Fibroblast of mammary gland (primary cell): ENCODE results near the gene LBH.

Experiments used
- DNase-seq: peaks from one replicate; pipeline ENCODE4 v3.0.0-alpha.2; 2010; ENCODE audit warnings: low read depth
- H3K4me3 ChIP-seq: 2 replicates; pipeline ENCODE4 v1.5.1; 2011; ENCODE audit warnings: low read depth, mild to moderate bottlenecking, low read length, moderate library complexity; ENCODE audit not compliant: control insufficient read depth
- TF ChIP-seq, protein P1 (sequence below): conservative IDR thresholded peaks from 2 replicates; pipeline ENCODE4 v1.5.1; 2011; ENCODE audit warnings: low read depth, low read length, inconsistent platforms; ENCODE audit not compliant: control insufficient read depth, insufficient read depth

LBH gene

DNA sequence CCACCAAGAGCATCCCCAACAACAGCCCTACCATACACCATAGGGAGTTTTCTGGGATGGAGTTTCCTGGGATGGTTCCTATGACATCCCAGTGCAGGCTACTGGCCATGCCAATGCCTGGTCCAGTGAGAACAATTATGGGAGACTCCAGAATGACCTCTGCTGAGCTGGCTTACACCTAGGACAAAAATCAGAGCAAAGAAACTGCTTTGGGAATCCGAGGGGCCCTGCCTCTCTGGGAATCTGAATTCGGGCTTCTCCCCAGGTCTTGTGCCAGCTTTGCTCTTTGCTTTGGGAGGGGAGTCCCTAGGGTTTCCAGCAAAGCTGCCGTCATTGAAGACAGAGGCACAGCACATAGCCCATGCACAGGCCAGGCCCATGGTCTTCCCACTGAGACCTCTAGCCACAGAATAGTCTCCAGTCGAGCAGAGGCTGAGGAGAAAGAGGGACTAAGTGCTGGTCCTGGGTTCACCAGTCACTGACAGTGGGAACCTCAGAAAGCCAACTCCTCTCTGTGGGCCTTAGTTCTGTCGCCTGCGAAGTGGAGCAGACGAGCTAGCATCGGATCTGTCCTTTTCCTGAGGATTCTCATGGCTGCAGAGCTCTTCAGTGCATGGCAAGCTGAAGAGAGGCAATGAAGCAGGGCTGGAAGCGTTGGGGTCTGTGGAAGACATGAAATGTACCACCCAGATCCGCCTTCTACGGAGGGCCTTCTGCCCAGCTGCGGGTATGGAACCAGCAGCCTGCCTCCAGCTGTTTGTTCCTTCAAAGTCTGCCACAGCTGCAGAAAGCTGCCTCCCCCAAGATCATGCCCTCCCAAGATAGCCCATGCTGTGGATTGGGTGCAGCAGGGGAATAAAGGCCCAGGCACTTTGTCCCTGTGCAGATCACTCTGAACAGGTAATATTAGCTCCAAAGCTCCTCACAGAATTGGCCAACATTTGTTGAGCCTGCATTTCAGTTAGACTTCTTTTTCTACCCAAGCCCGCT, 11.2 kb upstream of the LBH start:
- TF ChIP-seq, protein P1, sequence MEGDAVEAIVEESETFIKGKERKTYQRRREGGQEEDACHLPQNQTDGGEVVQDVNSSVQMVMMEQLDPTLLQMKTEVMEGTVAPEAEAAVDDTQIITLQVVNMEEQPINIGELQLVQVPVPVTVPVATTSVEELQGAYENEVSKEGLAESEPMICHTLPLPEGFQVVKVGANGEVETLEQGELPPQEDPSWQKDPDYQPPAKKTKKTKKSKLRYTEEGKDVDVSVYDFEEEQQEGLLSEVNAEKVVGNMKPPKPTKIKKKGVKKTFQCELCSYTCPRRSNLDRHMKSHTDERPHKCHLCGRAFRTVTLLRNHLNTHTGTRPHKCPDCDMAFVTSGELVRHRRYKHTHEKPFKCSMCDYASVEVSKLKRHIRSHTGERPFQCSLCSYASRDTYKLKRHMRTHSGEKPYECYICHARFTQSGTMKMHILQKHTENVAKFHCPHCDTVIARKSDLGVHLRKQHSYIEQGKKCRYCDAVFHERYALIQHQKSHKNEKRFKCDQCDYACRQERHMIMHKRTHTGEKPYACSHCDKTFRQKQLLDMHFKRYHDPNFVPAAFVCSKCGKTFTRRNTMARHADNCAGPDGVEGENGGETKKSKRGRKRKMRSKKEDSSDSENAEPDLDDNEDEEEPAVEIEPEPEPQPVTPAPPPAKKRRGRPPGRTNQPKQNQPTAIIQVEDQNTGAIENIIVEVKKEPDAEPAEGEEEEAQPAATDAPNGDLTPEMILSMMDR, result no peak
- no peak overlapping the region for H3K4me3 ChIP-seq
- DNase-seq, result no peak

- no peak for DNase-seq
- no peak overlapping the region for H3K4me3 ChIP-seq
- TF ChIP-seq, protein P1, result no peak
These were observed 9.8 kb upstream of the LBH start for GRCh38 chr2:30221531-30221930.

GRCh38 chr2:30222031-30222430, 9.3 kb upstream of the LBH start:
- no peak for DNase-seq
- TF ChIP-seq, protein P1, result no peak
- no peak overlapping the region for H3K4me3 ChIP-seq

- TF ChIP-seq, protein P1, result no peak
- DNase-seq, result no peak
These were observed 8.5 kb upstream of the LBH start for GRCh38 chr2:30222636-30223360.

GRCh38 chr2:30223413-30223874, 7.9 kb upstream of the LBH start:
- no peak overlapping the region for H3K4me3 ChIP-seq
- no peak for DNase-seq
- TF ChIP-seq, protein P1, result no peak

More at GRCh38 chr2:30222636-30223360, 8.5 kb upstream of the LBH start:
- no peak overlapping the region for H3K4me3 ChIP-seq

- no peak for DNase-seq
- H3K4me3 ChIP-seq, result no peak overlapping the region
- TF ChIP-seq, protein P1, result no peak
These were observed 7.2 kb upstream of the LBH start for GRCh38 chr2:30224151-30224550.
